Astrocyte (in vitro differentiated cells and primary cell): ENCODE data around the gene CD3G. TPM values are rescaled to one million over a fixed set of nuclear protein-coding genes. Genes with fewer than 3 reads are reported as not detected.

ENCODE experiments used
- DNase-seq: peaks from one replicate; pipeline ENCODE4 v3.0.0-alpha.2; 2010; ENCODE audit warnings: low read depth
- FAIRE-seq: peaks from 2 replicates; lab custom pipeline; 2011; peaks lifted over from hg19 to GRCh38; lab: Jason Lieb, UNC
- H2AFZ ChIP-seq: 2 replicates; pipeline ENCODE4 v1.6.0; 2012; ENCODE audit warnings: low read depth, low read length, inconsistent platforms
- H3K27ac ChIP-seq: 2 replicates; pipeline ENCODE4 v1.5.1; 2011; ENCODE audit warnings: low read depth, low read length, inconsistent platforms
- H3K27me3 ChIP-seq: 2 replicates; pipeline ENCODE4 v1.6.0; 2011; ENCODE audit warnings: low read length, inconsistent platforms; ENCODE audit not compliant: insufficient read depth
- H3K36me3 ChIP-seq: 2 replicates; pipeline ENCODE4 v1.5.1; 2011; ENCODE audit warnings: low read length, inconsistent platforms; ENCODE audit not compliant: insufficient read depth
- H3K4me1 ChIP-seq: 2 replicates; pipeline ENCODE4 v1.5.1; 2011; ENCODE audit warnings: low read length, inconsistent platforms; ENCODE audit not compliant: insufficient read depth
- H3K4me2 ChIP-seq: 2 replicates; pipeline ENCODE4 v1.6.0; 2012; ENCODE audit warnings: low read length, inconsistent platforms
- H3K4me3 ChIP-seq: 2 replicates; pipeline ENCODE4 v1.5.1; 2011; ENCODE audit warnings: low read depth, mild to moderate bottlenecking, low read length, inconsistent platforms; ENCODE audit not compliant: insufficient read depth
- H3K79me2 ChIP-seq: 2 replicates; pipeline ENCODE4 v1.6.0; 2012; ENCODE audit warnings: mild to moderate bottlenecking, low read length, inconsistent platforms; ENCODE audit not compliant: insufficient read depth
- H3K9ac ChIP-seq: 2 replicates; pipeline ENCODE4 v1.6.0; 2012; ENCODE audit warnings: mild to moderate bottlenecking, low read length, inconsistent platforms
- H3K9me3 ChIP-seq: 2 replicates; pipeline ENCODE4 v1.5.1; 2012; ENCODE audit warnings: low read depth, mild to moderate bottlenecking, low read length, inconsistent platforms; ENCODE audit not compliant: insufficient read depth
- H4K20me1 ChIP-seq: 2 replicates; pipeline ENCODE4 v1.6.0; 2012; ENCODE audit warnings: low read length, inconsistent platforms; ENCODE audit not compliant: insufficient read depth
- H3K27ac Mint-ChIP-seq: one replicate; pipeline ENCODE4 v1.8.0; 2021; ENCODE audit warnings: mild to moderate bottlenecking, mixed read lengths; ENCODE audit not compliant: unreplicated experiment
- H3K27me3 Mint-ChIP-seq: one replicate; pipeline ENCODE4 v1.8.0; 2021; ENCODE audit warnings: low read depth, mixed read lengths; ENCODE audit not compliant: unreplicated experiment
- H3K36me3 Mint-ChIP-seq: one replicate; pipeline ENCODE4 v1.8.0; 2021; ENCODE audit warnings: low read depth, mixed read lengths; ENCODE audit not compliant: unreplicated experiment
- H3K4me1 Mint-ChIP-seq: one replicate; pipeline ENCODE4 v1.8.0; 2021; ENCODE audit warnings: low read depth, mixed read lengths; ENCODE audit not compliant: unreplicated experiment
- H3K4me3 Mint-ChIP-seq: one replicate; pipeline ENCODE4 v1.8.0; 2021; ENCODE audit warnings: mild to moderate bottlenecking, moderate library complexity, mixed read lengths; ENCODE audit not compliant: unreplicated experiment
- H3K9me3 Mint-ChIP-seq: one replicate; pipeline ENCODE4 v1.8.0; 2021; ENCODE audit warnings: mild to moderate bottlenecking, mixed read lengths; ENCODE audit not compliant: unreplicated experiment
- EZH2 ChIP-seq: IDR thresholded peaks from 2 replicates; pipeline ENCODE4 v1.6.1; 2012; ENCODE audit warnings: mild to moderate bottlenecking, low read length, inconsistent platforms; ENCODE audit not compliant: insufficient read depth
- total RNA-seq: library from RNA; stranded (reverse); gene quantifications from 2 replicates; pipeline ENCODE4 v1.2.1, GENCODE V29; 2021
- TF ChIP-seq, protein P1 (sequence below): IDR thresholded peaks from 2 replicates; pipeline ENCODE4 v1.5.1; 2011; ENCODE audit warnings: low read depth, mild to moderate bottlenecking, inconsistent platforms, low read length, moderate library complexity; ENCODE audit not compliant: insufficient read depth

Gene CD3G
- total RNA-seq, 1 donor from 2014 or later = not detected

DNA sequence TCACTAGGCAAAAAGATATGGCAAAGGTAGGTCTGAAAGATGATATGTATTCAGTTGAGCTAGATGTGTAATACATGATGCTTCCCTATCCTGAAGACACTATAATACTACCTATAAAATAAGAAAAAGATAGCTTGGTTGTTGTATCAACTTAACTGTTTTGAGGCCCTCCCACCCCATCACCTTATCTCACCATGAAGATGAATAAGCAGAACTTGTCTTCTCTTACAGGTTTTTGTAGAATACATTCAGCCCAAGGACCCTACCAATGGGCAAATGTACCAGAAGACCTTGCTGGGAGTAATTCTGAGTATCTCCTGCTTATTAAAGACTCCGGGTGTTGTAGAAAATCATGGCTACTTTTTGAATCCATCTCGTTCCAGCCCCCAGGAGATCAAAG is 29.1 kb downstream of the CD3G start:
- H3K4me3 Mint-ChIP-seq = no peak overlapping the region
- Histone ChIP-seq H3K9ac (no peak overlapping the region), H3K79me2 (no peaks in the 10 kb centered on the region), H3K27me3 (no peaks in the 10 kb centered on the region), H3K36me3 (peaks cover 61% of the 10 kb centered on the region), H3K4me1 (no peaks in the 10 kb centered on the region), H3K9me3 (no peaks in the 10 kb centered on the region), H3K27ac (no peak overlapping the region), H2AFZ (no peak overlapping the region), H3K4me3 (no peak overlapping the region), H4K20me1 (no peaks in the 10 kb centered on the region), H3K4me2 (no peak overlapping the region)
- peaks cover 32% of the 10 kb centered on the region for H3K36me3 Mint-ChIP-seq
- no peaks in the 10 kb centered on the region for H3K9me3 Mint-ChIP-seq
- FAIRE-seq (no peak), DNase-seq (no peak)
- no peak for TF ChIP-seq EZH2
- TF ChIP-seq, protein P1, sequence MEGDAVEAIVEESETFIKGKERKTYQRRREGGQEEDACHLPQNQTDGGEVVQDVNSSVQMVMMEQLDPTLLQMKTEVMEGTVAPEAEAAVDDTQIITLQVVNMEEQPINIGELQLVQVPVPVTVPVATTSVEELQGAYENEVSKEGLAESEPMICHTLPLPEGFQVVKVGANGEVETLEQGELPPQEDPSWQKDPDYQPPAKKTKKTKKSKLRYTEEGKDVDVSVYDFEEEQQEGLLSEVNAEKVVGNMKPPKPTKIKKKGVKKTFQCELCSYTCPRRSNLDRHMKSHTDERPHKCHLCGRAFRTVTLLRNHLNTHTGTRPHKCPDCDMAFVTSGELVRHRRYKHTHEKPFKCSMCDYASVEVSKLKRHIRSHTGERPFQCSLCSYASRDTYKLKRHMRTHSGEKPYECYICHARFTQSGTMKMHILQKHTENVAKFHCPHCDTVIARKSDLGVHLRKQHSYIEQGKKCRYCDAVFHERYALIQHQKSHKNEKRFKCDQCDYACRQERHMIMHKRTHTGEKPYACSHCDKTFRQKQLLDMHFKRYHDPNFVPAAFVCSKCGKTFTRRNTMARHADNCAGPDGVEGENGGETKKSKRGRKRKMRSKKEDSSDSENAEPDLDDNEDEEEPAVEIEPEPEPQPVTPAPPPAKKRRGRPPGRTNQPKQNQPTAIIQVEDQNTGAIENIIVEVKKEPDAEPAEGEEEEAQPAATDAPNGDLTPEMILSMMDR = no peak
- H3K27me3 Mint-ChIP-seq = no peaks in the 10 kb centered on the region
- H3K4me1 Mint-ChIP-seq = no peaks in the 10 kb centered on the region
- no peak overlapping the region for H3K27ac Mint-ChIP-seq

DNA sequence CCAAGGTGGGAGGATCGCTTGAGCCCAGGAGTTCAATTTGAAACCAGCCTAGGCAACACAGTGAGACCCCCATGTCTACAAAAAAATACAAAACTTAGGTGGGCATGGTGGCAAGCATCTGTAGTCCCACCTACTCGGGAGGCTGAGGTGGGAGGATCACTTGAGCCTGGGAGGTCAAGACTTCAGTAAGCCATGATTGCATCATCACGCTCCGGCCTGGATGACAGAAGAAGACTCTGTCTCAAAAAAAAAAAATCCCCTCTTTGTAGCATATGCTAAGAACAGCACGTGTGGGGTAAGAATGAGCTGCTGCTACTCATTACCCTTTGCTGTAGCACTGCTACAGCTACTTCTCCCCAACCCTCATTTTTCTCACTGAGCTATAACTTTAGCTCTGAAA is 29.7 kb downstream of the CD3G start:
- H2AFZ ChIP-seq = no peak overlapping the region
- Mint-ChIP-seq H3K27me3 (no peaks in the 10 kb centered on the region), H3K27ac (no peak overlapping the region), H3K9me3 (no peaks in the 10 kb centered on the region), H3K4me1 (no peaks in the 10 kb centered on the region), H3K36me3 (peaks cover 30% of the 10 kb centered on the region), H3K4me3 (no peak overlapping the region)
- H4K20me1 ChIP-seq = no peaks in the 10 kb centered on the region
- DNase-seq (no peak), FAIRE-seq (no peak)
- H3K27me3 ChIP-seq = no peaks in the 10 kb centered on the region
- H3K9ac ChIP-seq = no peak overlapping the region
- no peaks in the 10 kb centered on the region for H3K79me2 ChIP-seq
- H3K4me3 ChIP-seq = no peak overlapping the region
- H3K4me1 ChIP-seq = no peaks in the 10 kb centered on the region
- no peak overlapping the region for H3K27ac ChIP-seq
- peaks cover 58% of the 10 kb centered on the region for H3K36me3 ChIP-seq
- no peak overlapping the region for H3K4me2 ChIP-seq
- TF ChIP-seq EZH2 = no peak
- TF ChIP-seq, protein P1 = no peak
- H3K9me3 ChIP-seq = no peaks in the 10 kb centered on the region

DNA sequence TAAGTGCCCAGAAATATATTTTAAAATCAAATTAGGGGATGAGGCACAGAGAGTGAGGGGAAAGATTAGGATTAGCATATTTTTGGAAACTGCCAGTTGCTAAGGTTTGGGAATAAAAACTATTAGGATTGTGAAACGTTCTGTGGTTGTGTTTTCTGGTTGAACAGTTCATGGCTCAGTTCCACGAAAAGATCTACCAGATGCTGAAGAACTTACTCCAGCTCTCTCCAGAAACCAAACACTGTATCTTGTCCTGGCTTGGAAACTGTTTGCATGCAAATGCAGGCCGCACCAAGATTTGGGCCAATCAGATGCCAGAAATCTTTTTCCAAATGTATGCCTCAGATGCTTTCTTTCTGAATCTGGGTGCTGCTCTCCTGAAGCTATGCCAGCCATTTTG is 30.6 kb downstream of the CD3G start:
- peaks cover 30% of the 10 kb centered on the region for H3K36me3 Mint-ChIP-seq
- no peaks in the 10 kb centered on the region for H3K9me3 Mint-ChIP-seq
- H3K27ac ChIP-seq = no peak overlapping the region
- H3K9ac ChIP-seq = no peak overlapping the region
- no peak overlapping the region for H3K27ac Mint-ChIP-seq
- H3K4me3 ChIP-seq = no peak overlapping the region
- no peaks in the 10 kb centered on the region for H3K4me1 Mint-ChIP-seq
- peaks cover 58% of the 10 kb centered on the region for H3K36me3 ChIP-seq
- no peaks in the 10 kb centered on the region for H3K27me3 Mint-ChIP-seq
- TF ChIP-seq EZH2 = no peak
- TF ChIP-seq, protein P1 = no peak
- no peaks in the 10 kb centered on the region for H4K20me1 ChIP-seq
- no peak overlapping the region for H3K4me2 ChIP-seq
- no peaks in the 10 kb centered on the region for H3K9me3 ChIP-seq
- no peak overlapping the region for H2AFZ ChIP-seq
- no peaks in the 10 kb centered on the region for H3K4me1 ChIP-seq
- DNase-seq (no peak), FAIRE-seq (no peak)
- H3K79me2 ChIP-seq = no peaks in the 10 kb centered on the region
- H3K27me3 ChIP-seq = no peaks in the 10 kb centered on the region
- no peak overlapping the region for H3K4me3 Mint-ChIP-seq
